Osteoblast (primary cell): ENCODE data around the gene MBD5. TPM values are rescaled to one million over a fixed set of nuclear protein-coding genes. Genes with fewer than 3 reads are reported as not detected.

Experiments
- DNase-seq: peaks from one replicate; pipeline ENCODE4 v3.0.0; 2011; ENCODE audit warnings: low spot score, mixed read lengths; ENCODE audit not compliant: insufficient read length; ENCODE audit errors: missing footprints
- H2AFZ ChIP-seq: 2 replicates; pipeline ENCODE4 v1.6.0; 2011; ENCODE audit warnings: mild to moderate bottlenecking, low read length
- H3K27ac ChIP-seq: 2 replicates; pipeline ENCODE4 v1.5.1; 2011; ENCODE audit warnings: mild to moderate bottlenecking, low read depth, low read length, moderate library complexity
- H3K27me3 ChIP-seq: 2 replicates; pipeline ENCODE4 v1.6.0; 2012; ENCODE audit warnings: mild to moderate bottlenecking, control low read depth, inconsistent platforms, low read length, moderate library complexity; ENCODE audit not compliant: insufficient read depth
- H3K36me3 ChIP-seq: 2 replicates; pipeline ENCODE4 v1.5.1; 2011; ENCODE audit warnings: mild to moderate bottlenecking, low read length, control low read depth, moderate library complexity; ENCODE audit not compliant: insufficient read depth
- H3K4me1 ChIP-seq: 2 replicates; pipeline ENCODE4 v1.5.1; 2011; ENCODE audit warnings: mild to moderate bottlenecking, low read length, control low read depth, moderate library complexity; ENCODE audit not compliant: insufficient read depth
- H3K4me2 ChIP-seq: 2 replicates; pipeline ENCODE4 v1.6.0; 2011; ENCODE audit warnings: mild to moderate bottlenecking, low read length; ENCODE audit not compliant: insufficient read depth
- H3K4me3 ChIP-seq: fragments of 200-600 bp; sonication (generic); 3 replicates; pipeline ENCODE4 v1.5.1; 2012; ENCODE audit warnings: mild to moderate bottlenecking, low read length, inconsistent platforms; ENCODE audit not compliant: insufficient read depth
- H3K79me2 ChIP-seq: 2 replicates; pipeline ENCODE4 v1.6.0; 2012; ENCODE audit warnings: mild to moderate bottlenecking, low read length, control low read depth, inconsistent platforms; ENCODE audit not compliant: insufficient read depth
- H3K9me3 ChIP-seq: 2 replicates; pipeline ENCODE4 v1.5.1; 2011; ENCODE audit warnings: low read depth, low read length, control low read depth
- H4K20me1 ChIP-seq: 2 replicates; pipeline ENCODE4 v1.6.0; 2012; ENCODE audit warnings: mild to moderate bottlenecking, low read length, control low read depth; ENCODE audit not compliant: insufficient read depth
- total RNA-seq: library from RNA; depleted of rRNA; stranded (reverse); fragments of >200 nt; gene quantifications from 2 replicates; pipeline ENCODE4 v1.2.3, GENCODE V29; 2012
- TF ChIP-seq, protein P1 (sequence below): IDR thresholded peaks from 2 replicates; pipeline ENCODE4 v1.5.1; 2011; ENCODE audit warnings: mild to moderate bottlenecking, low read depth, low read length, moderate library complexity; ENCODE audit errors: extremely low read depth

The MBD5 gene
- total RNA-seq, 1 donor = 22.4 TPM

DNA sequence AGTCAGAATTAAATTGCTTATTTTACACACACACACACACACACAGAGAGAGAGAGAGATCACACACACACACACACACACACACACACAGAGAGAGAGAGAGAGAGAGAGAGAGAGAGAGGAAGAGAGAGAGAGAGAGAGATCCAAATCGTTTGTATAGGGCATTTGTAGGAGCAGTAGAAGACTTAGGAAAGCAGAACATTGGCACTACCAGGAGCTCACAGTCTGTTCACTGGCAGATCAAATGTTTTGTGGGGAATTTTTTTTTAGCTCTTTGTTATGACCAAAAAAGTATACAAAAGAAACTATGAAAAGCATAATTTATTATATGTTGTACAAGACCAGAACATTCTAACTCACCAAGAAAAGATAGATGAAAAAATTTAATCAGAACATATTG lies 81.8 kb downstream of the MBD5 start:
- Histone ChIP-seq H3K79me2 (no peaks in the 10 kb centered on the region), H3K4me1 (peaks cover 3% of the 10 kb centered on the region), H4K20me1 (no peaks in the 10 kb centered on the region), H3K4me2 (no peak overlapping the region), H3K27ac (no peak overlapping the region), H3K27me3 (no peaks in the 10 kb centered on the region), H3K36me3 (no peaks in the 10 kb centered on the region), H3K9me3 (no peaks in the 10 kb centered on the region), H2AFZ (no peak overlapping the region), H3K4me3 (no peak overlapping the region)
- TF ChIP-seq, protein P1, sequence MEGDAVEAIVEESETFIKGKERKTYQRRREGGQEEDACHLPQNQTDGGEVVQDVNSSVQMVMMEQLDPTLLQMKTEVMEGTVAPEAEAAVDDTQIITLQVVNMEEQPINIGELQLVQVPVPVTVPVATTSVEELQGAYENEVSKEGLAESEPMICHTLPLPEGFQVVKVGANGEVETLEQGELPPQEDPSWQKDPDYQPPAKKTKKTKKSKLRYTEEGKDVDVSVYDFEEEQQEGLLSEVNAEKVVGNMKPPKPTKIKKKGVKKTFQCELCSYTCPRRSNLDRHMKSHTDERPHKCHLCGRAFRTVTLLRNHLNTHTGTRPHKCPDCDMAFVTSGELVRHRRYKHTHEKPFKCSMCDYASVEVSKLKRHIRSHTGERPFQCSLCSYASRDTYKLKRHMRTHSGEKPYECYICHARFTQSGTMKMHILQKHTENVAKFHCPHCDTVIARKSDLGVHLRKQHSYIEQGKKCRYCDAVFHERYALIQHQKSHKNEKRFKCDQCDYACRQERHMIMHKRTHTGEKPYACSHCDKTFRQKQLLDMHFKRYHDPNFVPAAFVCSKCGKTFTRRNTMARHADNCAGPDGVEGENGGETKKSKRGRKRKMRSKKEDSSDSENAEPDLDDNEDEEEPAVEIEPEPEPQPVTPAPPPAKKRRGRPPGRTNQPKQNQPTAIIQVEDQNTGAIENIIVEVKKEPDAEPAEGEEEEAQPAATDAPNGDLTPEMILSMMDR = no peak
- DNase-seq = no peak

DNA sequence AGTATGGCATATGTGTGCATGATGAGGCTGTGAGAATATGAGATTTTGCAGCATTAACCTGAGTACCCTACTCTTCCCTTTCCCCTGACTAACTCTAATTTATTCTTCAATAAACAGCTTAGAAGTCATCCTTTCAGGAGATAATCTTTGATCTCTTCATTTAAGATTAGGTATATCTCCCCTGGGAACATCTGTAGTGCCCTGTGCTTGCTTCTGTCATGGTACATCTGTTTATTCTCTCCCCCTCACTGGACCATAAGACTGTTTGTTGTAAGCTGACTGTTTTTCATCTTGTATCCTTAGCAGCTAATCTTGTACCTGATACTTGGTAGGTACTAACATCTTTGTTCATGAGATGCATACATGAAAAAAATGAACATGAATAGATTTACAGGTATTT lies 83.1 kb downstream of the MBD5 start:
- no peaks in the 10 kb centered on the region for H3K36me3 ChIP-seq
- peaks cover 3% of the 10 kb centered on the region for H3K4me1 ChIP-seq
- H3K27me3 ChIP-seq = no peaks in the 10 kb centered on the region
- no peak overlapping the region for H3K4me3 ChIP-seq
- H3K9me3 ChIP-seq = no peaks in the 10 kb centered on the region
- TF ChIP-seq, protein P1 = no peak
- no peaks in the 10 kb centered on the region for H3K79me2 ChIP-seq
- DNase-seq = no peak
- no peaks in the 10 kb centered on the region for H4K20me1 ChIP-seq
- no peak overlapping the region for H2AFZ ChIP-seq
- no peak overlapping the region for H3K4me2 ChIP-seq
- H3K27ac ChIP-seq = no peak overlapping the region

DNA sequence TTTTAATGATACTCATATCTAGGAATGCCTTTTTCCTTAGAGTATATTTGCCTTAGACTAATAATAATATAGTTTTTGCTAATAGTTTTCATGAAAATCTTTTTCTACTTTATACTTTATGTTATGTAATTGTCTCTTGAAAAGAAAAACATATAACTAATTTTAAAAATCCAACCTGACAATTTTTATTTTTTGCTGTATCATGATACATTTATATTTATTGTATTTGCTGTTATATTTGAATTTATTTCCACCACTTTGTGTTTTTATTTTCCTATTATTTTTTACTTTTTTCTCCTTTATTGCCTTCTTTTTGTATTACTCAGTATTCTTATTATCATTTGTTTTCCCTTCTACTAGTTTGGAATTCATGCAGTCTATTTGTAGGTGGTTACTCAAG lies 85.4 kb downstream of the MBD5 start:
- Histone ChIP-seq H3K4me1 (peaks cover 3% of the 10 kb centered on the region), H2AFZ (no peak overlapping the region), H3K27ac (no peak overlapping the region), H3K79me2 (no peaks in the 10 kb centered on the region), H3K36me3 (no peaks in the 10 kb centered on the region), H3K9me3 (no peaks in the 10 kb centered on the region), H3K4me2 (no peak overlapping the region), H3K4me3 (no peak overlapping the region), H3K27me3 (no peaks in the 10 kb centered on the region), H4K20me1 (no peaks in the 10 kb centered on the region)
- TF ChIP-seq, protein P1 = no peak
- no peak for DNase-seq

DNA sequence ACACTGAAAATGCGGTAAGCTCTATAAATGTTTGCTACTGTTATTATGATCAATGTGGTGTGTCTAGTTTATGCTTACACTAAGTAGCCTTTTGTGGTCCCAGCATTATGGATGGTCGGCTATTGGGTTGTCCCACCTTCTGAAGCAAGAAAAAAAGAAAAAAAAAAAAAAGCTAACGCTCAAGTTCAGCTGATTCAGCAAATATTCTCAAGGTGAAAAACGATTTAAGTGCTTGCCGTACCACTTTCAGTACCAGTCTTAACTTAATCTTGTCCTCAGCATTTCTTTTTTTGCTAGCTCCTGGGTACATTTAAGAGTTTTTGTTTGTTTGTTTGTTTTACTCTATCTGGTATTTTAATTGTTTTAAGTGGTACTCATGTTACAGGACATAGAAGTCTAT lies 87.5 kb downstream of the MBD5 start:
- H3K36me3 ChIP-seq = no peaks in the 10 kb centered on the region
- DNase-seq = no peak
- no peaks in the 10 kb centered on the region for H3K9me3 ChIP-seq
- H3K79me2 ChIP-seq = no peaks in the 10 kb centered on the region
- no peak overlapping the region for H3K4me2 ChIP-seq
- no peak overlapping the region for H3K27ac ChIP-seq
- H3K4me3 ChIP-seq = no peak overlapping the region
- H3K4me1 ChIP-seq = peaks cover 3% of the 10 kb centered on the region
- no peaks in the 10 kb centered on the region for H4K20me1 ChIP-seq
- H2AFZ ChIP-seq = no peak overlapping the region
- TF ChIP-seq, protein P1 = no peak
- H3K27me3 ChIP-seq = no peaks in the 10 kb centered on the region
